ENCODE data around the gene ATP7A. TPM values are rescaled to one million over a fixed set of nuclear protein-coding genes. Genes with fewer than 3 reads are reported as not detected.
"Not testable (repeated sequence)": the region's sequence is repeated elsewhere in the genome, so short reads cannot be mapped to it uniquely, and the experiment has no call there.

Gene ATP7A
- total RNA-seq, 1 experiment from 2014 or later = 2.1 TPM

- no peak overlapping the region for H3K4ac ChIP-seq (ENCODE audit: low read depth, low read length)
- H2BK15ac ChIP-seq (ENCODE audit: low read depth, low read length) = no peak overlapping the region
- H4K5ac ChIP-seq (ENCODE audit: insufficient read length, low read depth, low read length) = no peak overlapping the region
- Mint-ChIP-seq H3K27me3 (ENCODE audit: low read depth) (peaks cover 3% of the 10 kb centered on the region; the same call in 1 of the 2 replicates), H3K4me1 (no peaks in the 10 kb centered on the region), H3K9me3 (peaks cover 73 to 75% of the 10 kb centered on the region in 2 experiments), H3K4me3 (no peak overlapping the region), H3K27ac (no peak overlapping the region), H3K36me3 (ENCODE audit: insufficient read depth in 1 of 3, low read depth in 3 of 3) (peaks cover 0 to 9% (median 4%) of the 10 kb centered on the region in 3 experiments; a peak in 5 of 7 replicates)
- H3K18ac ChIP-seq (ENCODE audit: insufficient read length, low read depth, low read length) = no peak overlapping the region
- WGBS (ENCODE audit: extremely low coverage, insufficient read length, low lambda C conversion rate) = no CpG with 5 or more reads among the region's 4 CpGs
- H4K8ac ChIP-seq (replicated peaks; ENCODE audit: insufficient read length, low read depth, low read length) = no peak overlapping the region
- H2BK20ac ChIP-seq (ENCODE audit: low read depth, low read length, poor library complexity, severe bottlenecking) = no peak overlapping the region
- H3K79me2 ChIP-seq (ENCODE audit: insufficient read depth, low read length) = no peaks in the 10 kb centered on the region
- H3K4me1 ChIP-seq (ENCODE audit: insufficient read depth, low read length) = no peaks in the 10 kb centered on the region
- no peaks in the 10 kb centered on the region for H4K20me1 ChIP-seq (ENCODE audit: control insufficient read depth, insufficient read depth, insufficient read length)
- no peak overlapping the region for H2BK120ac ChIP-seq (ENCODE audit: low read depth, low read length, poor library complexity, severe bottlenecking)
- no peak overlapping the region for H3K56ac ChIP-seq (ENCODE audit: insufficient read length, low read depth, low read length)
- no peak overlapping the region for H3K4me2 ChIP-seq (ENCODE audit: insufficient read depth, insufficient read length, low read length)
- no peak for TF ChIP-seq CTCF (conservative IDR thresholded peaks at IDR 0.05)
- H3T11ph ChIP-seq (ENCODE audit: low read length) = no peak overlapping the region
- H3K27ac ChIP-seq (ENCODE audit: insufficient read length, low read depth, low read length) = no peak overlapping the region
- H3K27me3 ChIP-seq (ENCODE audit: insufficient read depth, low read length) = no peaks in the 10 kb centered on the region
- H3K23me2 ChIP-seq (ENCODE audit: insufficient read length, low read depth, low read length, poor library complexity, severe bottlenecking) = no peaks in the 10 kb centered on the region
- H3K79me1 ChIP-seq (ENCODE audit: insufficient read depth, low read depth, low read length, poor library complexity, severe bottlenecking) = no peaks in the 10 kb centered on the region
- H3K9ac ChIP-seq (ENCODE audit: extremely low read depth, insufficient read length, low read length) = no peak overlapping the region
- no peak overlapping the region for H2BK12ac ChIP-seq (ENCODE audit: insufficient read length, low read depth, low read length)
- H4K91ac ChIP-seq (ENCODE audit: insufficient read length, low read depth, low read length) = no peak overlapping the region
- H2BK5ac ChIP-seq (ENCODE audit: insufficient read length, low read length) = no peak overlapping the region
- H2AFZ ChIP-seq (ENCODE audit: low read length) = no peak overlapping the region
- peaks cover 68% of the 10 kb centered on the region for H3K9me3 ChIP-seq (ENCODE audit: control insufficient read depth, low read depth, low read length)
- no peak overlapping the region for H3K14ac ChIP-seq (ENCODE audit: insufficient read depth, low read length)
- DNase-seq = no peak
- no peak overlapping the region for H3K23ac ChIP-seq (ENCODE audit: insufficient read length, low read depth, low read length)
- H2AK5ac ChIP-seq (ENCODE audit: insufficient read length, low read length) = no peak overlapping the region
Observed at GRCh38 chrX:78064152-78064551, 153.7 kb downstream of the ATP7A start.

GRCh38 chrX:78064698-78065601 is 154.5 kb downstream of the ATP7A start:
- H4K8ac ChIP-seq (replicated peaks; ENCODE audit: insufficient read length, low read depth, low read length); H3K4me3 Mint-ChIP-seq; H3K23me2 ChIP-seq (ENCODE audit: insufficient read length, low read depth, low read length, poor library complexity, severe bottlenecking); DNase-seq; H4K91ac ChIP-seq (ENCODE audit: insufficient read length, low read depth, low read length); H3K27ac Mint-ChIP-seq; H3K79me1 ChIP-seq (ENCODE audit: insufficient read depth, low read depth, low read length, poor library complexity, severe bottlenecking); H3K14ac ChIP-seq (ENCODE audit: insufficient read depth, low read length); H2BK15ac ChIP-seq (ENCODE audit: low read depth, low read length); H3K18ac ChIP-seq (ENCODE audit: insufficient read length, low read depth, low read length); H2BK5ac ChIP-seq (ENCODE audit: insufficient read length, low read length); H3K4ac ChIP-seq (ENCODE audit: low read depth, low read length); H2BK12ac ChIP-seq (ENCODE audit: insufficient read length, low read depth, low read length); H3K79me2 ChIP-seq (ENCODE audit: insufficient read depth, low read length); H3K4me1 Mint-ChIP-seq; H3T11ph ChIP-seq (ENCODE audit: low read length); H3K23ac ChIP-seq (ENCODE audit: insufficient read length, low read depth, low read length); H4K5ac ChIP-seq (ENCODE audit: insufficient read length, low read depth, low read length); H3K27ac ChIP-seq (ENCODE audit: insufficient read length, low read depth, low read length); H3K56ac ChIP-seq (ENCODE audit: insufficient read length, low read depth, low read length); H2BK120ac ChIP-seq (ENCODE audit: low read depth, low read length, poor library complexity, severe bottlenecking); H2BK20ac ChIP-seq (ENCODE audit: low read depth, low read length, poor library complexity, severe bottlenecking); H2AFZ ChIP-seq (ENCODE audit: low read length); H3K27me3 ChIP-seq (ENCODE audit: insufficient read depth, low read length); H3K4me1 ChIP-seq (ENCODE audit: insufficient read depth, low read length); H2AK5ac ChIP-seq (ENCODE audit: insufficient read length, low read length); H3K4me2 ChIP-seq (ENCODE audit: insufficient read depth, insufficient read length, low read length); H3K27me3 Mint-ChIP-seq (ENCODE audit: low read depth); H3K9ac ChIP-seq (ENCODE audit: extremely low read depth, insufficient read length, low read length); H4K20me1 ChIP-seq (ENCODE audit: control insufficient read depth, insufficient read depth, insufficient read length): not testable (repeated sequence)
- H3K9me3 ChIP-seq (ENCODE audit: control insufficient read depth, low read depth, low read length) = peaks cover 70% of the 10 kb centered on the region
- peaks cover 70 to 72% of the 10 kb centered on the region in 2 experiments for H3K9me3 Mint-ChIP-seq
- peaks cover 0 to 11% (median 5%) of the 10 kb centered on the region in 3 experiments; a peak in 5 of 7 replicates for H3K36me3 Mint-ChIP-seq (ENCODE audit: insufficient read depth in 1 of 3, low read depth in 3 of 3)
- WGBS (ENCODE audit: extremely low coverage, insufficient read length, low lambda C conversion rate) = no CpG with 5 or more reads among the region's 6 CpGs
